Measurements from ENCODE around the gene SEC22A.

- TF ChIP-seq POLR2AphosphoS5 (IDR thresholded peaks at IDR 0.05; ENCODE audit: low read depth, low read length), result no peak
- TF ChIP-seq REST (IDR thresholded peaks at IDR 0.05; ENCODE audit: insufficient read depth in 1 of 2, low read depth in 2 of 2, low read length in 2 of 2), result no peak
- no peak for TF ChIP-seq TAF1 (IDR thresholded peaks at IDR 0.05; ENCODE audit: borderline replicate concordance, insufficient read depth, low read length)
- TF ChIP-seq SIN3A (IDR thresholded peaks at IDR 0.05; ENCODE audit: borderline replicate concordance, insufficient read depth, low read length), result no peak
Observed at GRCh38 chr3:123296261-123296660, 94.5 kb downstream of the SEC22A start.

Data from PFSK-1 (cell line).